CD1c-positive myeloid dendritic cell (primary cell): Measurements from ENCODE around the gene GJA1.

Experiments
- DNase-seq: peaks from one replicate; pipeline ENCODE4 v3.0.0-alpha.2; 2016; ENCODE audit errors: extremely low spot score

Gene GJA1

DNA sequence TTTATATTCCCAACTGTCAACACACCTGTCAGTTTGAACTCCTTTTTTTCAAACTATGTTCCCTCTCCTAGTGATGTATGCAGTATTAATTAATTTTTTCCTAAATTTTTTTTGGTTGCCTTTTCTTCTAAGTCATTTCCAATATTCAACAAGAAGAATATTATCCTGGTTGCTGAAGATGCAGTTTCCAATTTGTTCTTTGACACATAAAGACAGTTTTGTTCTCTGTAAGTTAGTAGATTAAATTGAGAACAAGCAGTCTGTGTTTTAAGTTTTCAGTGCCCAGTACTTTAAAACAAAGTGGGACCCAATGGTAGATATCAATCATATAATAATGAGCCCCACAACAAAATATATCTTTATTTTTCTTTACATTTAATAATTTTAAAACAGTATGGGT lies 47.3 kb downstream of the GJA1 start:
- no peak for DNase-seq

DNA sequence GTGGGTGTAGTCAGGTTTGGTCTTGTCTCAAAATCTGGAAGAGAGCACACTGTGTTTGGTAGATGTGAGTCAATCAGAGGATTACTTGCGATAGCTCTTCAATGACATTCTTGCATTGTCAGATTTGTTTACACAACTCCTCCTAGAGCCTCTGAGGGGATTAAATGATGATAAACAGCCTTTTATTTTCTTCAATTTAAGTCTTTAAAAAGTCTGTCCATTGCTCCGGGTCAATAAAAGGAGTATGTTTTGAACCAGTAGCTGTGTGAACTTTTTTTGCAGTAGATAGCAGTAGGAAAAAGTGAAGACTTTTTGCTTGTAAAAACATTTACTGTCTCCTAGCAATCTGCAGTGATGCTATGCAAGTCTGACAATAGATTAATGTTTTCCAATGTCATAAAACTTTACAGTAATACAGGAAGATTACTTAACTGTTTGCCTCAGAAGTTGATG lies 49.9 kb downstream of the GJA1 start:
- DNase-seq = no peak

DNA sequence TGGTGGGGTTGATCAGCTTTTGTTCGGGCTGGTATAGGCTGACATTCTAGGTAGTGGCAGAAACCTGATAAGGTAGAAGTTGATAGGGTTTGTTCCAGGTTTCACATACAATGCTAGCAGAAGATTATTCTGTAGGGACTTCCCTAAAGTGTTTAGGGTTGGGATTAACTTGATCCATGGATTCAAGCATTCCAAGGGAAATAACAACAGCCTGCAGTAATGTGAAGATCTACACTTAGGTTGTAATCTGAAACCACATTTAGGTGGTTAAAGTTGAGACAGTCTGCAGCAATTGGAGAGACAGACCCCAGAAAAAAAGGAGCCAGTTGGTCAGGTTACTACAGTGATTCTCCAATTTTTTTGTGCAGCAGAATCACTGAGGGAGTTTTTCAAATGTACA lies 56.1 kb downstream of the GJA1 start:
- DNase-seq = no peak

DNA sequence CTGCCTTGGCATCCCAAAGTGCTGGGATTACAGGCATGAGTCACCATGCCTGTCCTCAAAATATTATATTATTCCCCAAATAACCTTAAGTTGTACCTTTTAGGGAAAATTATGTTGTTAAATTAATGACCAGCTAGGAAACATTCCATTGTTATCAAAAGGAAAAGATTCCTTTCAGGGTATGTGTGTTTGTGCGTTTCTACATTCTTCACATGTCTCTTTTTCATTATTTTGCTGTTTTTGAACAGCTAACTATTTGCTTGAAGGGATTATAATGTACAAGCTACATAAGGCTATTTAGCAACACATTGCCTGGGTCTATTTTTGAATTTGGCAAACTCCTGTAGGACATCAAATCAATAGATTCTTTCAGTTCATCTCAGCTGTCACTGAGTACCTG lies 57.1 kb downstream of the GJA1 start:
- DNase-seq = no peak

DNA sequence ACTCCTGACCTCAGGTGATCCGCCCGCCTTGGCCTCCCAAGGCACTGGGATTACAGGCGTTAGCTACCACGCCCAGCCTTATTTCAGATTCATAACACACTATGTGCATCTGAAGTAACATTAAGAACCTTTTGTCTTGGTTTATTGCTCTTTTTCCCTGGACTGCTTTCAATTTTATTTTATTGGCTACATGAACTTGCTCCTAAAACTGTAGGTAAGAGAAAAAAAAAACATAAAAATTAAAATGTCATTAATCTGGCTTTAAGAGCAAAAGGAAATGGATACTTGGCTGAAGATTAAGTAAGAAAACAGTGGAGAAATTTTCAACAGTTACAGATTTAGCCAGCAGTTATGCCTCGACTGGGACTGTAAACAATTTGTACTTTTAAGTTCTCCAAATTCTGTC lies 62.5 kb downstream of the GJA1 start:
- no peak for DNase-seq

DNA sequence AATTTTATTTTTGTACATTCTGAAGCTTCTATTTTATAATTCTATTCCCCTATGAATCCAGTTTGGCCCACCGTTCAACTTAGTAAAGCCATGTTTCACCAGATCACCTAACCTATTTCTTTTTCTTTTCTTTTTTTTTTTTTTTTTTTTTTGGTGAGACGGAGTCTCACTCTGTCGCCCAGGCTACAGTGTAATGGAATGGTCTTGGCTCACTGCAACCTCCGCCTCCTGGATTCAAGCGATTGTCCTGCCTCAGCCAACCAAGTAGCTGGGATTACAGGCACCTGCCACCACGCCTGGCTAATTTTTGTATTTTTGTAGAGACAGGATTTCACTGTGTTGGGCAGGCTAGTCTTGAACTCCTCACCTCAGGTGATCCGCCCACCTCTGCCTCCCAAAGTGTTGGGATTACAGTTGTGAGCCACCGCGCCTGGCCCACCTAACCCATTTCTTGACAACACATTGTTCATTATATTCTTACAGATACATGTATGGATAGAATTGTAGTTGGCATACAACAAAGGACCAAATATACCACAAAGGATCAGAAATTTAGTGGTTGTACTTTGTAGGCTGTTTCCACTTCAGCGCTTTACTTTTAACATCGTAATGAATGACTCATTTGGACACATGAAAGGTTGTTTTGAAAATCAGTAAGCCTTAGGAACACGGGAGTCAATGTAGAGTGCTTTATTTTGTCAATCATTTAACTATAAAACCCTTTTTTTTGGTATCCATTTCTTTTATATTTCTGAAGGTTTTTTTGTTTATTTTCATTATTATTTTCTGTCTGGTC lies 63.2 kb downstream of the GJA1 start:
- DNase-seq = no peak
